Common myeloid progenitor, CD34-positive (primary cell): ENCODE data around the gene LIN37.

Experiments
- CTCF ChIA-PET: fragments of 350-600 bp; sonication (Branson Sonifier 250); formaldehyde crosslinking; loops from one replicate; lab custom pipeline; 2021; ENCODE audit warnings: antibody characterized with exemption; lab: Charles Lee
- POLR2A ChIA-PET: fragments of 350-600 bp; sonication (Branson Sonifier 250); formaldehyde crosslinking; loops from one replicate; lab custom pipeline; 2021; ENCODE audit warnings: antibody characterized with exemption; lab: Charles Lee
- DNase-seq, 3 donors: peaks; one replicate each; pipeline versions ENCODE4 v3.0.0 to v3.0.0-alpha.2; 2013
- H3K27ac ChIP-seq, 2 experiments: 1 replicate in 1 of 2; 2 replicates in 1 of 2; pipeline ENCODE4 v1.7.0; 2013; ENCODE audit warnings: inconsistent platforms in 2 of 2, low read length in 2 of 2, mild to moderate bottlenecking in 2 of 2, low read depth in 1 of 2, moderate library complexity in 1 of 2; ENCODE audit not compliant: severe bottlenecking in 2 of 2, insufficient read depth in 1 of 2, poor library complexity in 1 of 2
- H3K27me3 ChIP-seq, 5 experiments: replicated peaks in 2 of 5; 1 replicate in 3 of 5; 2 replicates in 2 of 5; pipeline versions ENCODE4 v1.6.1 to v1.7.0; 2013; ENCODE audit warnings: low read length in 4 of 5, mild to moderate bottlenecking in 2 of 5, moderate library complexity in 2 of 5, inconsistent platforms in 1 of 5; ENCODE audit not compliant: insufficient read depth in 5 of 5, control insufficient read depth in 4 of 5
- H3K36me3 ChIP-seq, 4 experiments: 1 replicate in 2 of 4; 2 replicates in 2 of 4; pipeline versions ENCODE4 v1.6.1 to v1.7.0; 2013; ENCODE audit warnings: low read length in 3 of 4, control low read depth in 1 of 4, mild to moderate bottlenecking in 1 of 4; ENCODE audit not compliant: control insufficient read depth in 4 of 4, insufficient read depth in 4 of 4
- H3K4me1 ChIP-seq, 4 experiments: 1 replicate in 3 of 4; 2 replicates in 1 of 4; pipeline versions ENCODE4 v1.6.1 to v1.7.1; 2013; ENCODE audit warnings: low read length in 3 of 4, mild to moderate bottlenecking in 3 of 4, control low read depth in 1 of 4, inconsistent platforms in 1 of 4, moderate library complexity in 1 of 4; ENCODE audit not compliant: control insufficient read depth in 4 of 4, insufficient read depth in 4 of 4; ENCODE audit errors: control extremely low read depth in 1 of 4
- H3K4me3 ChIP-seq, 7 experiments: 1 replicate in 4 of 7; 2 replicates in 3 of 7; pipeline versions ENCODE4 v1.5.1 to v1.7.0; 2013; ENCODE audit warnings: mild to moderate bottlenecking in 7 of 7, low read length in 6 of 7, moderate library complexity in 6 of 7, inconsistent platforms in 2 of 7, low read depth in 2 of 7, control low read depth in 1 of 7; ENCODE audit not compliant: insufficient read depth in 4 of 7, control insufficient read depth in 1 of 7; ENCODE audit errors: extremely low read depth in 1 of 7
- H3K9me3 ChIP-seq, 5 experiments: 1 replicate in 4 of 5; 2 replicates in 1 of 5; pipeline versions ENCODE4 v1.6.1 to v1.7.1; 2013; ENCODE audit warnings: low read length in 4 of 5, mild to moderate bottlenecking in 2 of 5, inconsistent platforms in 1 of 5, low read depth in 1 of 5, moderate library complexity in 1 of 5; ENCODE audit not compliant: control insufficient read depth in 4 of 5, insufficient read depth in 2 of 5; ENCODE audit errors: control extremely low read depth in 1 of 5
- WGBS: methylation state at CpG from one replicate; pipeline ENCODE4 v1.1.5; 2013; ENCODE audit not compliant: insufficient coverage; 5-methylcytosine and 5-hydroxymethylcytosine counted together

Gene LIN37

DNA sequence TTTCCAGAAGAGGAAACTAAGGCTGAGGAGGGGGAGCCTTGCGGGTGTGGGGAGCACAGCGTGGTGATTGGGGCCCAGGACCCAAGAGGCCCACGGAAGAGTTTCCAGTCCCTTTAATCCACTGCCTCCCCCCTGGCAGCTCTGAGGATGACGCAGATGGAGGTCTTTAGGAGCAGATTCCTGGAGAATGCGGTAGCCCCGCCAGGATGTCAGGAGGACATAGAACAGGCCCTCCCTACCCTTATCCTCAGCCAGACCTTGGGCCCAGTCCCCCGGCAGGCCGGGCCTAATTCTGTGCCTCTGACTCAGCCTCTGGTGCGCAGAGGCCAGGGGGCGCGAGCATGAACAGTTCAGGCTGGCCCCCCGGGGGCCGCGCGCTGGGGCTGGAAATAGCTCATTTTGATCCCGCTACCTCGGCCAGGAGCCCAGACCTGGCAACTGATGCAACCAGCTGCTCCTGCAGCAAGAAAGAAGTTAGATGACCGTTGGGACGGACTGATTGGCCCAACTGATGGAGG is 8.9 kb downstream of the LIN37 start:
- WGBS, result 6% methylated on average over 12 of the region's 19 CpGs
- Histone ChIP-seq H3K27me3 (peaks cover 0 to 37% (median 0%) of the 10 kb centered on the region in 5 experiments), H3K4me3 (peak overlapping the region; percentile 1 to 100 (median 93)), H3K4me1 (peaks cover 2 to 35% (median 27%) of the 10 kb centered on the region in 4 experiments), H3K9me3 (peaks cover 0 to 1% (median 0%) of the 10 kb centered on the region in 5 experiments), H3K36me3 (peaks cover 0 to 35% (median 26%) of the 10 kb centered on the region in 4 experiments), H3K27ac (peak overlapping the region in 1 of 2 experiments; percentile 97)
- ChIA-PET CTCF (interaction anchor here (1.0 kb wide), 1 partner anchor 9 kb away, joined by 3 read pairs; the partner anchor contains the start of gene LIN37), POLR2A (no interaction called here)
- peak in 2 of 3 donors; percentile 38 to 42 for DNase-seq

DNA sequence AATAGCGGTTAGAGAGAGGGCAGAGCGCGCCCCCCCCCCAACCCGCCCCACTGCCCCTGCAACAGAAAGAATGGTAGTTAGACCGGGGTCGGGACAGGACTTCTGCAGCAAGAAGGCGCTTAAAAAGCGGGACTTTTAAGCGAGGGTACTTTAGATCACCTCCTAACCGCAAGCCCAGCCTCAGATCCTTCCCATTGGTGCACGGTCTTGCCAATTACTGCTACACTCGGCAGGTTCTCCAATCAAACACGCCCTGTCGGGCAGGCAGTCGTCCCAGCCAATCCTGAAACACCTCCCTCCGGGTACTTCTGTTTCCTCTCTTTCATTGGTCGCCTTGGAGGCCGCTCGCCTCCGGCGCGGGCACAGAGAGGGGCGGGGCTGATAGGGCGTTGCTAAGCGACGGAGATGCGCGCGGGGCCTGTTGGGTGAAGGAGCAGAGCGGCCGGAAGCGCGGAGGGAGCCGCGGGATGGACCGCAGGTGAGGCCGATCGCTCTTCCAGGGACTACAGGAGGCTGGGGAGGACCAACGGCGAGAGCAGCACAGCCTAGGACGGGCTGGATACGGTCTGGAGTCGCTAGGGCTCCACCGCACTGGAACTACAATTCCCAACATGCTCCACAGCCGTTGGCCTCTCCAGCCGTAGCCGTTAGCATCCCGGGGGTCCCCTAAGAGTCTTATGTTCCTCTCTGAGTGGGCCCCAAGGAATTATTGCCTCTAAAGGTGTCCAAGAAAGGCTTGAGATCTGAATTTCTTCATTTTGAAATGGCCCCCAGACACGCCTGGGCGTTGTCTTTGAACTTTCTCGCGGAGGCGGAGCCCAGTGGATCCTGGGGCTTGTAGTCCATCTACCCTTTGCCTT is 9.6 kb downstream of the LIN37 start, which contains the start of gene PROSER3:
Gene PROSER3, plus strand, starts transcription at position 428 of the 860 bp plus-strand sequence. Its CDS starts 40 bp downstream, at position 468.
- 0% methylated on average over 44 of the region's 53 CpGs for WGBS
- Histone ChIP-seq H3K4me1 (peaks cover 2 to 35% (median 27%) of the 10 kb centered on the region in 4 experiments), H3K36me3 (peaks cover 0 to 29% (median 21%) of the 10 kb centered on the region in 4 experiments), H3K4me3 (peak within 1 kb of the TSS; percentile 57 to 100 (median 93)), H3K9me3 (peaks cover 0 to 1% (median 0%) of the 10 kb centered on the region in 5 experiments), H3K27me3 (peaks cover 0 to 37% (median 0%) of the 10 kb centered on the region in 5 experiments), H3K27ac (peak within 1 kb of the TSS; percentile 84 to 97)
- ChIA-PET CTCF (no interaction called here), POLR2A (no interaction called here)
- DNase-seq, result peak; percentile 99 to 100 (median 100)

DNA sequence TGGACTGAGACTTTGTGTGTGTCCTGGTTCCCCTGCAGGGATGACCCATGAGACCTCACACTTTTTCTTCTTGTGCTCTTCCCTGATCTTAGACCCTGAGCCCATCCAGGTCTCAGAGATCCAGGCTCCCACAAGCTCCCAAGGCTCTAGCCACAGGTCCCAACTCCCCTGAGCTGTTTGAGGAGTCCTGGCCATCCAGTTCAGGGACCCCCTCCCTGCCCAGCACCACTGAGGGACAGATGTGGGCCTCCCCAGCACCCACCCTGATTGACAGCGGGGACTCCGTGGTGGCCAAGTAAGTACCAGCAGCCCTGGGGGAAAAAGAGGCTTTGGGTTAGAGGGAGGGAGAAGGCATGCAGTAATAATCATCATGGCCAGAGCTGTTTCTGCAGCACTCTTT is 11.3 kb downstream of the LIN37 start:
- WGBS, result 100% methylated on average over 2 of the region's 2 CpGs
- H3K9me3 ChIP-seq, result peaks cover 0 to 1% (median 0%) of the 10 kb centered on the region in 5 experiments
- no peak overlapping the region for H3K4me3 ChIP-seq
- H3K27me3 ChIP-seq, result peaks cover 0 to 27% (median 0%) of the 10 kb centered on the region in 5 experiments
- ChIA-PET CTCF (interaction anchor here (0.8 kb wide), 1 partner anchor 67 kb away, joined by 3 read pairs; no protein-coding TSS in a partner anchor), POLR2A (no interaction called here)
- no peak overlapping the region for H3K27ac ChIP-seq
- no peak for DNase-seq
- H3K36me3 ChIP-seq, result peaks cover 0 to 22% (median 15%) of the 10 kb centered on the region in 4 experiments
- peaks cover 2 to 35% (median 27%) of the 10 kb centered on the region in 4 experiments for H3K4me1 ChIP-seq

DNA sequence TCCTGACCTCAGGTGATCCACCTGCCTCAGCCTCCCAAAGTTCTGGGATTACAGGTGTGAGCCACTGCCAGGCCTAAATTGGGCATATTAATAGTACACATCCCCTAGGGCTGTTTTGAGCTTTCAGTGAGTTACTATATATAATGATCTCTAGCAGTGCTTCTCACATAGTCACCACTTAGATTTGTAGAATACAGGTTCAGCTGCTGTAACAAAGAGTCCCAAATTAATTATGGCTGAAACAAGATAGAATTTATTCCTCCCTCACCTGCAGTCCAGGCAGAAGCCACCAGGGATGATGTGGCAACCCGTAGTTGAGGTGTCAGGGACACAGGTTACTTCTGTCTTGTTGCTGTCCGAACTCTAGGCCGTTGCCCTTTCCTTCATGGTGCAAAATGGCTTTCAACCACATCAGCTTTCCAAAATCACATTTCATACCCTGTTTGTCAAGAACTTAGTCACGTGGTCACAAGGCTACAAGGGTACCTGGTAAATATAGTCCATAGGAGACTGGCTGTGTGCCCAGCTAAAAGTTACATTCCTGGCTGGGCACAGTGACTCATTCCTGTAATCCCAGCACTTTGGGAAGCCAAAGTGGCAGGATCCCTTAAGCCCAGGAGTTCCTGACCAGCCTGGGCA is 12.5 kb downstream of the LIN37 start:
- peaks cover 0 to 1% (median 0%) of the 10 kb centered on the region in 5 experiments for H3K9me3 ChIP-seq

DNA sequence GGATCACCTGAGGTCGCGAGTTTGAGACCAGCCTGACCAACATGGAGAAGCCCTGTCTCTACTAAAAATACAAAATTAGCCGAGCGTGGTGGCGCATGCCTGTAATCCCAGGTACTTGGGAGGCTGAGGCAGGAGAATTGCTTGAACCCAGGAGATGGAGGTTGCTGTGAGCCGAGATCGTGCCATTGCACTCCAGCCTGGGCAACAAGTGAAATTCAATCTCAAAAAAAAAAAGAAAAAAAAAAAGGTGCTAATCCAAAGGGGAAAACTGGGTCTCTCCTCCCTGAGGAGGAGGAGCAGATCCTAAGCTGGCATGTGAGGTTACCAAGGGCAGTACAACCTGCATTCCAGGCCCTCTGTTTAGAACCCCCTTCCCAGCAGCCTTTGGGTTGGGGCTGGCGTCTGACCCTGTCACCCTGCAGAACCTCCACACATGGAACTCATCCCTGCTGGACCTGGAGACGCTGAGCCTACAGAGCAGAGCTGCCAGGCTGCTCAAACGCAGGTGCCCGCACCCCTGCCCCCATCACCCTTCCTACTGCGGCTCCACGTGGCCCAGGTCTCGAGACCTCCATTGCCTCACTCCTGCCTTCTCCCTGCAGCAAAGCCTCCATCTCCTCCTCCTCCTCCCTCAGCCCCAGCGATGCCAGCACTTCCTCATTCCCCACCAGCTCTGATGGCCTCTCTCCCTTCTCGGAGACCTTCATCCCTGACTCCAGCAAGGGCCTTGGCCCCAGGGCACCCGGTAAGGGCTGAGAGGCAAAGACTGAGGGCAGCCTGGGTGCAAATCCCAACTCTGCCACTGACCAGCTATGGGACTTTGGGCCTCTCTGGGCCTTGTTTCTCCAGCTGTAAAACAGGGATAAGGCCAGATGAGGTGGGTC is 16.3 kb downstream of the LIN37 start:
- ChIA-PET POLR2A (no interaction called here), CTCF (no interaction called here)
- Histone ChIP-seq H3K4me1 (peaks cover 0 to 5% (median under 1%) of the 10 kb centered on the region in 4 experiments), H3K27me3 (no peaks in the 10 kb centered on the region), H3K36me3 (peaks cover 0 to 43% (median 27%) of the 10 kb centered on the region in 4 experiments), H3K4me3 (no peak overlapping the region), H3K9me3 (peaks cover 0 to 1% (median 0%) of the 10 kb centered on the region in 5 experiments), H3K27ac (no peak overlapping the region)
- 99% methylated on average over 13 of the region's 17 CpGs for WGBS
- DNase-seq, result no peak

More for the DNA sequence above, 12.5 kb downstream of the LIN37 start:
- Histone ChIP-seq H3K4me1 (peaks cover 2 to 26% (median 23%) of the 10 kb centered on the region in 4 experiments), H3K27me3 (peaks cover 0 to 16% (median 0%) of the 10 kb centered on the region in 5 experiments), H3K36me3 (peaks cover 0 to 30% (median 21%) of the 10 kb centered on the region in 4 experiments), H3K4me3 (no peak overlapping the region), H3K27ac (no peak overlapping the region)
- ChIA-PET CTCF (interaction anchor here (0.6 to 1.0 kb wide), 2 partner anchors 59 to 145 kb away, joined by 3 read pairs; no protein-coding TSS in a partner anchor), POLR2A (no interaction called here)
- no peak for DNase-seq
- WGBS, result 96% methylated on average over 4 of the region's 4 CpGs

DNA sequence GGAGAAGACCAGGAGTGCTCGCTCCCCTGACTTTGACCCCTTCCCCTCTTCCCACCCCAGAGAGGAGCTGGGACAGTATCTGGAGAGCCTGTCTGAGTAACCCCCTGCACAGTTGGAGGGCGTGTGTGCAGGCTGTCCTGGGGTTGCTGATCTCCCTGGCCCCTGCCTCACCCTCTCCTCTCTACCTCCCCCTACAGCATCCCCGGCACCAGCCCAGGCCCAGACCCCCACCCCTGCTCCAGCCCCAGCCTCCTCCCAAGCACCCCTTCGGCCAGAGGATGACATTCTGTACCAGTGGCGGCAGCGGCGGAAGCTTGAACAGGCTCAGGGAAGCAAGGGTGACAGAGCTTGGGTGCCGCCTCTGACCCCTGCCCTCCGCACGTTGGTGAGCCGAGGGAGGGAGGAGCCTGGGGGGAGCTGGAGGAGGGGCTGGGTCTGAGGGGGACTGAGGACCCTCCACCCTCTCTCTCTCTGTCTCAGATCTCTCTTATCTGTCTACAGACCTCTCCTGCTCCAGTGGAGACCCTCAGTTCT is 18.3 kb downstream of the LIN37 start:
- Histone ChIP-seq H3K4me3 (no peak overlapping the region), H3K27ac (no peak overlapping the region), H3K9me3 (no peaks in the 10 kb centered on the region), H3K4me1 (peaks cover 0 to 5% (median under 1%) of the 10 kb centered on the region in 4 experiments), H3K36me3 (peaks cover 0 to 36% (median 24%) of the 10 kb centered on the region in 4 experiments), H3K27me3 (no peaks in the 10 kb centered on the region)
- ChIA-PET CTCF (interaction anchor here (1.5 kb wide), 1 partner anchor 54 kb away, joined by 3 read pairs; no protein-coding TSS in a partner anchor), POLR2A (no interaction called here)
- DNase-seq, result no peak
- 100% methylated on average over 7 of the region's 11 CpGs for WGBS
